PC-9 (cell line): ENCODE results near the gene TOPBP1. TPM values are rescaled to one million over a fixed set of nuclear protein-coding genes. Genes with fewer than 3 reads are reported as not detected.
A peak's percentile ranks its signal among the peaks of the same experiment; 100 is the strongest.

Experiments
- BruUV-seq: library from RNA; stranded (reverse); fragments of 400-500 nt; replicated peaks from 2 replicates; lab custom pipeline; 2021; lab: Mats Ljungman, UMichigan
- CTCF ChIA-PET: fragments of 300-600 bp; sonication (Branson Sonifier 250); formaldehyde crosslinking; loops from one replicate; lab custom pipeline; 2022; ENCODE audit warnings: antibody characterized with exemption; lab: Charles Lee
- POLR2A ChIA-PET: fragments of 300-600 bp; sonication (Branson Sonifier 250); formaldehyde crosslinking; loops from one replicate; lab custom pipeline; 2022; ENCODE audit warnings: antibody characterized with exemption; ENCODE audit not compliant: unreplicated experiment; lab: Charles Lee
- DNase-seq, 2 experiments: peaks; one replicate each; pipeline versions ENCODE4 v3.0.0 to v3.0.0-alpha.2; 2015 to 2022; ENCODE audit warnings: mixed read lengths in 1 of 2
- H2AFZ ChIP-seq: fragments of 200-600 bp; sonication (generic); 2 replicates; pipeline ENCODE4 v1.8.1; 2017; ENCODE audit warnings: antibody characterized with exemption
- H3F3A ChIP-seq: fragments of 200-600 bp; sonication (generic); 2 replicates; pipeline ENCODE4 v1.8.1; 2017; ENCODE audit warnings: antibody characterized with exemption, mild to moderate bottlenecking, low read depth; ENCODE audit not compliant: insufficient read depth
- H3K27ac ChIP-seq: fragments of 200-600 bp; sonication (generic); 2 replicates; pipeline ENCODE4 v1.6.1; 2016; ENCODE audit warnings: mixed run types
- H3K27me3 ChIP-seq: fragments of 200-600 bp; sonication (generic); 2 replicates; pipeline ENCODE4 v1.6.1; 2016; ENCODE audit warnings: low read depth, mixed run types; ENCODE audit not compliant: insufficient read depth
- H3K36me3 ChIP-seq: fragments of 200-600 bp; sonication (generic); 2 replicates; pipeline ENCODE4 v1.6.1; 2016; ENCODE audit warnings: low read depth, mixed run types
- H3K4me1 ChIP-seq: fragments of 200-600 bp; sonication (generic); replicated peaks from 2 replicates; pipeline ENCODE4 v1.6.1; 2016; ENCODE audit warnings: mixed run types; ENCODE audit not compliant: insufficient read depth
- H3K4me2 ChIP-seq: fragments of 200-600 bp; sonication (generic); 2 replicates; pipeline ENCODE4 v1.6.1; 2017; ENCODE audit warnings: mixed run types
- H3K4me3 ChIP-seq: fragments of 200-600 bp; sonication (generic); 2 replicates; pipeline ENCODE4 v1.6.1; 2016; ENCODE audit warnings: mixed run types
- H3K79me2 ChIP-seq: fragments of 200-600 bp; sonication (generic); 2 replicates; pipeline ENCODE4 v1.6.1; 2017; ENCODE audit warnings: low read depth, mixed run types
- H3K9me2 ChIP-seq: fragments of 200-600 bp; sonication (generic); 2 replicates; pipeline ENCODE4 v1.8.1; 2017; ENCODE audit warnings: mild to moderate bottlenecking; ENCODE audit not compliant: insufficient read depth
- H3K9me3 ChIP-seq: fragments of 200-600 bp; sonication (generic); 2 replicates; pipeline ENCODE4 v1.8.1; 2016; ENCODE audit warnings: low read depth; ENCODE audit not compliant: insufficient read depth
- H4K20me1 ChIP-seq: fragments of 200-600 bp; sonication (generic); 2 replicates; pipeline ENCODE4 v1.8.1; 2017; ENCODE audit not compliant: insufficient read depth
- EZH2 ChIP-seq: fragments of 200-600 bp; sonication (generic); IDR thresholded peaks from 2 replicates; pipeline ENCODE4 v1.8.0; 2017; ENCODE audit warnings: antibody characterized with exemption, low read depth
- intact Hi-C: fragments of 100-400 bp; cut with micrococcal nuclease; formaldehyde crosslinking; loops from one replicate; pipeline ENCODE4 v1.10.0; 2022; ENCODE audit not compliant: unreplicated experiment
- total RNA-seq: library from RNA; stranded (reverse); gene quantifications from 2 replicates; pipeline ENCODE4 v1.2.3, GENCODE V29; 2021
- TF ChIP-seq, protein P1 (sequence below): fragments of 200-600 bp; sonication (generic); conservative IDR thresholded peaks from 2 replicates; pipeline ENCODE4 v1.6.1; 2017; ENCODE audit warnings: mixed run types, antibody characterized with exemption, mild to moderate bottlenecking, moderate library complexity

TOPBP1 gene
- total RNA-seq, 1 experiment from 2014 or later: 52.2 TPM

DNA sequence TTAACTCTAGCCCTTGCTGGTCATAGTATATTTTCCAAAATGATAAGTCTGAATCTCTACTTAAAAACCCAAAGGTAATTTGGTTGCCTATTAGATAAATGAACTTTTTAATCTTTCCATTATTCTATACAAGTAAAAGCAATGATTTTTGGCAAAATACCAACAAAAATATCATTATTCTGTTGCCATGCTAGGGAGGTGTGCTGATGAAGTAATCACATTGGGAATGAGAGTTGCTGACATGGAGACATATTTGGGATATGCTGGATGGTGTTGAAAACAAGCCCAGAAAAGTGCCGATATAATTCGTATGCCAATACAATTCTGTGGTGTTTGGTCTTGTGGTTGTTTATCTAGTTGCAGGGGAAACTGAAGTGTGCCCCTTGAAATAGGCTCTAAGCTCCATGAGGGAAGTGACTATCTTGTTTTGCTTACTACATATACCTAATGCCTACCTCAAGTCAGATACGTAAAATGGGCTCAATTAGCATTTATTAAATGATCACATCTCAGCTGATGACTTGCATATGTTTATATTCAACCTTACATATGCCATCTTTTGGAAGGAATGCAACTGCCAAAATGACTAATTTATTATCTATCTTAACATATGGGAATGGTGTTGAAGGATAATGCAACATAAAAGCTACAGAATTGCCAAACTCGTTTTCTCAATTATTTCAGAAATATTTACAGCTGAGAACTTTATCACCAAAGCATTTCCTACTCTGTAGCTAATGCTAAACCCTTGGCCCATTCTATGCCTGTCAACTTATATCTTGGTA lies 5.8 kb downstream of the TOPBP1 start:
- H3K36me3 ChIP-seq: peaks cover 46% of the 10 kb centered on the region
- intact Hi-C loops: no loop called here
- BruUV-seq: no TSS peak

DNA sequence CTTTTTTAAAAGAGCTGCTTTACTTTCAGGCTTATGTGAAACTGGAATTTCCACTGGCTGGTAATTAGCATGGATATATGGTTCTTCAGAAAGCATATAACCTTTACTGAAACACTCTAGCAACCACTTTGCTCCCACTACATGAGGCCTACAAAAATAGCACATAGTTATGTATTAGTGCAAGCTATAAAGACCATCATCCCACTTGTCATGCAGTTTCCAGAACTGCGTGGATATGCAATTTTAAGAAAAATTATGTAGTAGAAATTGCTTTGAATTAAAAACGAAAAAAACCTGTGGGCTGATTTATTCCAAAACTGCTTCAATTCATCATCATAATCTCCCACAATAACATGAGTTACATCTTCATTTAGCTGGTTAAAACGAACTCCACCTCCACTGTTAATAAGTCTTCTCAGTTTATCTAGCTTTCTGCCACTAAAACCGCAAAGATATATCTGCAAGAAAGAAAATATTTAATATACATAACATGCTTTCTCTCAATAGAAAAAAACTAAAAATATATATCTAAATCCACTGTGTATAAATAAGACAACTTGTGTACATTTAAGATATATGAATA lies 12.2 kb downstream of the TOPBP1 start:
- peaks cover 11% of the 10 kb centered on the region for H3K4me1 ChIP-seq
- H3K4me3 ChIP-seq: no peak overlapping the region
- H3K9me2 ChIP-seq: no peaks in the 10 kb centered on the region
- ChIA-PET CTCF (interaction anchor here (0.5 to 0.7 kb wide), 2 partner anchors 43 to 161 kb away, joined by 3 to 5 read pairs; no protein-coding TSS in a partner anchor), POLR2A (no interaction called here)
- no peak overlapping the region for H3K4me2 ChIP-seq
- no peak overlapping the region for H2AFZ ChIP-seq
- H3K36me3 ChIP-seq: peaks cover 24% of the 10 kb centered on the region; the same call in 1 of the 2 replicates
- no peaks in the 10 kb centered on the region for H3K27me3 ChIP-seq
- no peak overlapping the region for H3K27ac ChIP-seq
- peaks cover 10% of the 10 kb centered on the region for H4K20me1 ChIP-seq
- H3K9me3 ChIP-seq: no peaks in the 10 kb centered on the region
- no TSS peak for BruUV-seq
- TF ChIP-seq, protein P1, sequence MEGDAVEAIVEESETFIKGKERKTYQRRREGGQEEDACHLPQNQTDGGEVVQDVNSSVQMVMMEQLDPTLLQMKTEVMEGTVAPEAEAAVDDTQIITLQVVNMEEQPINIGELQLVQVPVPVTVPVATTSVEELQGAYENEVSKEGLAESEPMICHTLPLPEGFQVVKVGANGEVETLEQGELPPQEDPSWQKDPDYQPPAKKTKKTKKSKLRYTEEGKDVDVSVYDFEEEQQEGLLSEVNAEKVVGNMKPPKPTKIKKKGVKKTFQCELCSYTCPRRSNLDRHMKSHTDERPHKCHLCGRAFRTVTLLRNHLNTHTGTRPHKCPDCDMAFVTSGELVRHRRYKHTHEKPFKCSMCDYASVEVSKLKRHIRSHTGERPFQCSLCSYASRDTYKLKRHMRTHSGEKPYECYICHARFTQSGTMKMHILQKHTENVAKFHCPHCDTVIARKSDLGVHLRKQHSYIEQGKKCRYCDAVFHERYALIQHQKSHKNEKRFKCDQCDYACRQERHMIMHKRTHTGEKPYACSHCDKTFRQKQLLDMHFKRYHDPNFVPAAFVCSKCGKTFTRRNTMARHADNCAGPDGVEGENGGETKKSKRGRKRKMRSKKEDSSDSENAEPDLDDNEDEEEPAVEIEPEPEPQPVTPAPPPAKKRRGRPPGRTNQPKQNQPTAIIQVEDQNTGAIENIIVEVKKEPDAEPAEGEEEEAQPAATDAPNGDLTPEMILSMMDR: no peak
- no peak for TF ChIP-seq EZH2
- H3F3A ChIP-seq: peaks cover 16% of the 10 kb centered on the region; the same call in 1 of the 2 replicates
- DNase-seq: no peak
- intact Hi-C loops: loop anchor here (5.0 kb wide), 1 partner anchor 37 kb away; no protein-coding TSS in a partner anchor
- no peaks in the 10 kb centered on the region for H3K79me2 ChIP-seq

More for the DNA sequence above, 5.8 kb downstream of the TOPBP1 start:
- Histone ChIP-seq H3F3A (peaks cover 3% of the 10 kb centered on the region; the same call in 1 of the 2 replicates), H3K4me1 (peaks cover 10% of the 10 kb centered on the region; the same call in 1 of the 2 replicates), H3K9me2 (no peaks in the 10 kb centered on the region), H3K79me2 (peaks cover 19% of the 10 kb centered on the region), H3K27ac (no peak overlapping the region), H2AFZ (no peak overlapping the region), H4K20me1 (peaks cover 5% of the 10 kb centered on the region), H3K9me3 (no peaks in the 10 kb centered on the region), H3K4me2 (no peak overlapping the region), H3K27me3 (no peaks in the 10 kb centered on the region), H3K4me3 (no peak overlapping the region)
- no peak for DNase-seq
- POLR2A ChIA-PET: no interaction called here
- TF ChIP-seq EZH2: no peak
- TF ChIP-seq, protein P1: no peak
- CTCF ChIA-PET: interaction anchor here (0.5 kb wide), 1 partner anchor 171 kb away, joined by 12 read pairs; no protein-coding TSS in a partner anchor

DNA sequence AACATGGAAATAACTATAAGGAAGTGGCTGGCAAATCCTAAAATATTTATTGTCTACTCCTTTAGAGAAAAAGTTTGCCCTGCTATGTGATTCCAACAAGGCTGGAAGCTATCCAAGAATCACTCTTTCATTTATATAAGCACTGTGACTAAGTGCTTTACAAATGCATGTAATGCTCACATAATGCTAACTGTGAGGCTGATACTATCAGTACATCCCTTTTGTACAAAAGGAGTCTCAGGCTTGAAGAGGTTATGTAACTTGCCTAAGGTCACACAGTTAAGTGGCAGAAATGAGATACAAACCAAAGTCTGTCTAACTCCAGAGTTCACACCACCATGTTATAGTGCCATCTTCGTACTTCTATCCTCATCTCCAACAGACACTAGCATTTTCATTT lies 17.0 kb downstream of the TOPBP1 start:
- Histone ChIP-seq H3K9me3 (no peaks in the 10 kb centered on the region), H3K4me3 (no peak overlapping the region), H2AFZ (no peak overlapping the region), H3K4me2 (peak overlapping the region; percentile 17; the same call in 1 of the 2 replicates), H3F3A (peaks cover 17% of the 10 kb centered on the region; the same call in 1 of the 2 replicates), H3K27me3 (no peaks in the 10 kb centered on the region), H3K79me2 (no peaks in the 10 kb centered on the region), H3K4me1 (peaks cover 15% of the 10 kb centered on the region), H4K20me1 (0 out of 2 replicates have a peak, but pooled peaks cover 4% of the 10 kb centered on the region), H3K36me3 (peaks cover 33% of the 10 kb centered on the region), H3K9me2 (no peaks in the 10 kb centered on the region), H3K27ac (peak overlapping the region; percentile 58)
- intact Hi-C loops: loop anchor here (5.0 kb wide), 2 partner anchors 32 to 52 kb away; no protein-coding TSS in a partner anchor
- peak; percentile 19 to 93 for DNase-seq
- CTCF ChIA-PET: interaction anchor here (1.0 kb wide), 1 partner anchor 19 kb away, joined by 3 read pairs; no protein-coding TSS in a partner anchor
- BruUV-seq: no TSS peak
- no peak for TF ChIP-seq EZH2
- TF ChIP-seq, protein P1: no peak
- POLR2A ChIA-PET: interaction anchor here (0.6 kb wide), 3 partner anchors 51 to 672 kb away, joined by 3 to 8 read pairs (median 3); no protein-coding TSS in a partner anchor
